GM12878 (cell line): ENCODE measurements around the gene FAM227B. TPM values are rescaled to one million over a fixed set of nuclear protein-coding genes. Genes with fewer than 3 reads are reported as not detected.

Experiments
- ATAC-seq: fragments of 200-7000 bp; cut with Tn5 transposase; 3 replicates; pipeline ENCODE4 v1.9.1; 2020; ENCODE audit warnings: mild to moderate bottlenecking, moderate library complexity
- BruUV-seq: library from RNA; stranded (reverse); fragments of 400-500 nt; replicated peaks from 2 replicates; lab custom pipeline; 2021; lab: Mats Ljungman, UMichigan
- CTCF ChIA-PET: fragments of 300-600 bp; sonication (Branson Sonifier 250); formaldehyde crosslinking; extraction: SDS; loops from one replicate; lab custom pipeline; 2021; ENCODE audit warnings: inconsistent platforms; lab: Yijun Ruan, JAX
- POLR2A ChIA-PET: fragments of 350-600 bp; formaldehyde crosslinking; extraction: SDS; loops from one replicate; lab custom pipeline; 2021; ENCODE audit warnings: inconsistent platforms; lab: Charles Lee
- RAD21 ChIA-PET: fragments of 300-600 bp; sonication (Branson Sonifier 250); formaldehyde crosslinking; loops from one replicate; lab custom pipeline; 2023; ENCODE audit warnings: antibody characterized with exemption; ENCODE audit not compliant: unreplicated experiment; lab: Charles Lee
- SMC1A ChIA-PET: fragments of 300-600 bp; sonication (Branson Sonifier 250); formaldehyde crosslinking; loops from one replicate; lab custom pipeline; 2023; ENCODE audit not compliant: unreplicated experiment, uncharacterized antibody; lab: Charles Lee
- DNase-seq: peaks from one replicate; pipeline ENCODE4 v3.0.0-alpha.2; 2011; ENCODE audit warnings: low read depth, low spot score
- FAIRE-seq: peaks from 3 replicates; lab custom pipeline; 2011; peaks lifted over from hg19 to GRCh38; lab: Jason Lieb, UNC
- H2AFZ ChIP-seq: 2 replicates; pipeline ENCODE4 v1.6.0; 2011; ENCODE audit warnings: low read depth, low read length, control low read depth; ENCODE audit not compliant: control insufficient read depth
- H3K27ac ChIP-seq: 2 replicates; pipeline ENCODE4 v1.5.1; 2011; ENCODE audit warnings: control low read depth; ENCODE audit not compliant: control insufficient read depth, insufficient read depth
- H3K27me3 ChIP-seq, 2 experiments: replicated peaks in 1 of 2; 2 replicates each; pipeline versions ENCODE4 v1.6.0 to v1.6.1; 2011; ENCODE audit warnings: low read length in 1 of 2; ENCODE audit not compliant: control insufficient read depth in 2 of 2, insufficient read depth in 2 of 2
- H3K36me3 ChIP-seq, 2 experiments: 2 replicates each; pipeline ENCODE4 v1.5.1; 2011; ENCODE audit warnings: low read length in 1 of 2; ENCODE audit not compliant: control insufficient read depth in 2 of 2, insufficient read depth in 2 of 2
- H3K4me1 ChIP-seq: 2 replicates; pipeline ENCODE4 v1.6.1; 2011; ENCODE audit warnings: mild to moderate bottlenecking, low read length, moderate library complexity, mixed read lengths; ENCODE audit not compliant: control insufficient read depth, insufficient read depth
- H3K4me2 ChIP-seq: 2 replicates; pipeline ENCODE4 v1.6.0; 2011; ENCODE audit warnings: control low read depth; ENCODE audit not compliant: control insufficient read depth, insufficient read depth
- H3K4me3 ChIP-seq: fragments of 200-600 bp; sonication (generic); 2 replicates; pipeline ENCODE4 v1.5.1; 2016
- H3K79me2 ChIP-seq: 2 replicates; pipeline ENCODE4 v1.6.0; 2011; ENCODE audit warnings: low read length; ENCODE audit not compliant: control insufficient read depth, insufficient read depth
- H3K9ac ChIP-seq: 2 replicates; pipeline ENCODE4 v1.8.0; 2011; ENCODE audit warnings: low read length, control low read depth, mixed read lengths; ENCODE audit not compliant: control insufficient read depth, insufficient read depth
- H3K9me3 ChIP-seq: replicated peaks from 3 replicates; pipeline ENCODE4 v1.5.1; 2011; ENCODE audit warnings: mild to moderate bottlenecking, low read length; ENCODE audit not compliant: control insufficient read depth, insufficient read depth
- H4K20me1 ChIP-seq: 2 replicates; pipeline ENCODE4 v1.6.0; 2011; ENCODE audit not compliant: control insufficient read depth, insufficient read depth
- CBX3 ChIP-seq: fragments of 200-600 bp; sonication (generic); IDR thresholded peaks from 2 replicates; pipeline ENCODE4 v1.6.1; 2016; ENCODE audit warnings: low read depth, borderline replicate concordance
- GATAD2B ChIP-seq: fragments of 450-650 bp; conservative IDR thresholded peaks from 2 replicates; pipeline ENCODE4 v1.6.1; 2017; ENCODE audit warnings: low read depth, mild to moderate bottlenecking, moderate library complexity
- KDM1A ChIP-seq: fragments of 200-600 bp; sonication (generic); IDR thresholded peaks from 2 replicates; pipeline ENCODE4 v1.6.1; 2016; ENCODE audit warnings: borderline replicate concordance
- LARP7 ChIP-seq: fragments of 450-650 bp; IDR thresholded peaks from 2 replicates; pipeline ENCODE4 v1.6.1; 2017; ENCODE audit warnings: mild to moderate bottlenecking
- NR2C2 ChIP-seq: IDR thresholded peaks from 2 replicates; pipeline ENCODE4 v1.6.1; 2011; ENCODE audit warnings: borderline replicate concordance, low read depth; ENCODE audit not compliant: control insufficient read depth, insufficient read length
- SMAD1 ChIP-seq: fragments of 450-650 bp; IDR thresholded peaks from 2 replicates; pipeline ENCODE4 v1.6.1; 2018; ENCODE audit warnings: mild to moderate bottlenecking, low read depth; ENCODE audit not compliant: partially characterized antibody
- ZNF24 ChIP-seq: fragments of 450-650 bp; IDR thresholded peaks from 2 replicates; pipeline ENCODE4 v1.6.1; 2017; ENCODE audit warnings: antibody characterized with exemption, mild to moderate bottlenecking
- ZNF592 ChIP-seq: fragments of 450-650 bp; IDR thresholded peaks from 2 replicates; pipeline ENCODE4 v1.6.1; 2017; ENCODE audit warnings: mild to moderate bottlenecking, moderate library complexity
- in situ Hi-C: fragments of 300-500 bp; cut with MboI; formaldehyde crosslinking; loops from 9 replicates; pipeline ENCODE4 v1.14.3; 2018; ENCODE audit warnings: mixed read lengths
- intact Hi-C: fragments of 100-400 bp; cut with micrococcal nuclease; formaldehyde crosslinking; loops from one replicate; pipeline ENCODE4 v1.14.2; 2022; ENCODE audit not compliant: unreplicated experiment
- polyA plus RNA-seq, 11 experiments: library from polyadenylated mRNA; depleted of rRNA in 4 of 11; unstranded in 6 of 11; stranded (reverse) in 5 of 11; fragments of >200 nt; fragmentation: Nextera tagmentation in 4 of 11; fragmentation: Illumina TruSeq in 1 of 11; extraction: Ambion mirVana in 4 of 11; extraction: Trizol in 1 of 11; gene quantifications; 1 replicate in 1 of 11; 2 replicates in 10 of 11; pipeline versions ENCODE4 v1.2.1 to v1.2.3, GENCODE V29; 2011 to 2016; ENCODE audit warnings: inconsistent platforms in 2 of 11, missing spikeins in 2 of 11, low read depth in 1 of 11
- total RNA-seq, 4 experiments: library from RNA; depleted of rRNA in 3 of 4; stranded (reverse); fragments of >200 nt in 3 of 4; fragmentation: Illumina TruSeq in 1 of 4; extraction: Trizol in 1 of 4; gene quantifications; 2 replicates each; pipeline versions ENCODE4 v1.2.1 to v1.2.3, GENCODE V29; 2013 to 2021
- TF ChIP-seq, protein P1 (sequence below): IDR thresholded peaks from 2 replicates; pipeline ENCODE4 v1.6.1; 2011; ENCODE audit warnings: mild to moderate bottlenecking, low read depth, low read length, moderate library complexity; ENCODE audit not compliant: insufficient replicate concordance

FAM227B gene
- total and polyA plus RNA-seq, 10 of the 15 experiments (the other 5 are each of a cell fraction or from before 2014, with no cell fraction given): 3.9 to 12.6 (median 6.9) TPM

- Histone ChIP-seq H3K9me3 (no peaks in the 10 kb centered on the region), H3K79me2 (no peaks in the 10 kb centered on the region), H3K4me3 (no peak overlapping the region), H3K27ac (no peak overlapping the region), H3K4me1 (no peaks in the 10 kb centered on the region), H3K27me3 (no peaks in the 10 kb centered on the region), H3K9ac (no peak overlapping the region), H3K4me2 (no peak overlapping the region), H2AFZ (no peak overlapping the region), H3K36me3 (no peaks in the 10 kb centered on the region), H4K20me1 (no peaks in the 10 kb centered on the region)
- FAIRE-seq (no peak), ATAC-seq (no peak), DNase-seq (no peak)
- in situ Hi-C loops (no loop called here), intact Hi-C loops (no loop called here)
- ChIA-PET RAD21 (no interaction called here), CTCF (interaction anchor here (1.0 to 1.3 kb wide), 2 partner anchors 554 to 1057 kb away, joined by 3 to 4 read pairs; no protein-coding TSS in a partner anchor), SMC1A (no interaction called here), POLR2A (no interaction called here)
- BruUV-seq: no TSS peak
- TF ChIP-seq NR2C2 (no peak), GATAD2B (no peak), CBX3 (no peak), LARP7 (no peak), ZNF24 (no peak), ZNF592 (no peak), KDM1A (no peak), SMAD1 (no peak)
- TF ChIP-seq, protein P1, sequence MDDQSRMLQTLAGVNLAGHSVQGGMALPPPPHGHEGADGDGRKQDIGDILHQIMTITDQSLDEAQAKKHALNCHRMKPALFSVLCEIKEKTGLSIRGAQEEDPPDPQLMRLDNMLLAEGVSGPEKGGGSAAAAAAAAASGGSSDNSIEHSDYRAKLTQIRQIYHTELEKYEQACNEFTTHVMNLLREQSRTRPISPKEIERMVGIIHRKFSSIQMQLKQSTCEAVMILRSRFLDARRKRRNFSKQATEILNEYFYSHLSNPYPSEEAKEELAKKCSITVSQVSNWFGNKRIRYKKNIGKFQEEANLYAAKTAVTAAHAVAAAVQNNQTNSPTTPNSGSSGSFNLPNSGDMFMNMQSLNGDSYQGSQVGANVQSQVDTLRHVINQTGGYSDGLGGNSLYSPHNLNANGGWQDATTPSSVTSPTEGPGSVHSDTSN: no peak
Observed at GRCh38 chr15:49415149-49415548, 205.5 kb downstream of the FAM227B start.
